ENCODE measurements around the gene CHSY1. TPM values are rescaled to one million over a fixed set of nuclear protein-coding genes. Genes with fewer than 3 reads are reported as not detected.

CHSY1 gene
- total RNA-seq, 1 donor from 2014 or later, result 43.0 TPM

GRCh38 chr15:101210058-101210457, 41.8 kb downstream of the CHSY1 start:
- no peak overlapping the region for H3K4me3 Mint-ChIP-seq
- no peak for TF ChIP-seq CTCF (conservative IDR thresholded peaks at IDR 0.05)
- H3K9me3 Mint-ChIP-seq, result no peaks in the 10 kb centered on the region
- peaks cover 69% of the 10 kb centered on the region for H3K4me1 Mint-ChIP-seq (ENCODE audit: unreplicated experiment)
- peaks cover 10% of the 10 kb centered on the region for H3K36me3 Mint-ChIP-seq
- no peaks in the 10 kb centered on the region for H3K27me3 Mint-ChIP-seq
- no peak overlapping the region for H3K27ac Mint-ChIP-seq
- no peak for DNase-seq (ENCODE audit: extremely low spot score, unreplicated experiment)

GRCh38 chr15:101209285-101209845, 42.5 kb downstream of the CHSY1 start:
- no peak for DNase-seq (ENCODE audit: extremely low spot score, unreplicated experiment)
- Mint-ChIP-seq H3K27me3 (no peaks in the 10 kb centered on the region), H3K36me3 (peaks cover 10% of the 10 kb centered on the region), H3K27ac (no peak overlapping the region), H3K4me1 (ENCODE audit: unreplicated experiment) (peaks cover 71% of the 10 kb centered on the region), H3K9me3 (no peaks in the 10 kb centered on the region), H3K4me3 (no peak overlapping the region)
- TF ChIP-seq CTCF (conservative IDR thresholded peaks at IDR 0.05), result no peak

- no peak overlapping the region for H3K27ac Mint-ChIP-seq
- no peaks in the 10 kb centered on the region for H3K27me3 Mint-ChIP-seq
- peaks cover 72% of the 10 kb centered on the region for H3K4me1 Mint-ChIP-seq (ENCODE audit: unreplicated experiment)
- no peaks in the 10 kb centered on the region for H3K9me3 Mint-ChIP-seq
- no peak for TF ChIP-seq CTCF (conservative IDR thresholded peaks at IDR 0.05)
- H3K4me3 Mint-ChIP-seq, result no peak overlapping the region
- no peak for DNase-seq (ENCODE audit: extremely low spot score, unreplicated experiment)
- peaks cover 10% of the 10 kb centered on the region for H3K36me3 Mint-ChIP-seq
Observed at GRCh38 chr15:101207867-101208288, 44.0 kb downstream of the CHSY1 start.

- Mint-ChIP-seq H3K4me1 (ENCODE audit: unreplicated experiment) (peaks cover 69% of the 10 kb centered on the region), H3K36me3 (peaks cover 10% of the 10 kb centered on the region), H3K27ac (peak overlapping the region; percentile 12), H3K27me3 (no peaks in the 10 kb centered on the region), H3K9me3 (no peaks in the 10 kb centered on the region), H3K4me3 (no peak overlapping the region)
- no peak for DNase-seq (ENCODE audit: extremely low spot score, unreplicated experiment)
- TF ChIP-seq CTCF (conservative IDR thresholded peaks at IDR 0.05), result no peak
Observed at GRCh38 chr15:101206176-101206591, 45.7 kb downstream of the CHSY1 start.

GRCh38 chr15:101204739-101205535, 46.9 kb downstream of the CHSY1 start:
- H3K27ac Mint-ChIP-seq, result no peak overlapping the region
- H3K4me1 Mint-ChIP-seq (ENCODE audit: unreplicated experiment), result peaks cover 64% of the 10 kb centered on the region

More at GRCh38 chr15:101204739-101205535, 46.9 kb downstream of the CHSY1 start:
- H3K27me3 Mint-ChIP-seq, result no peaks in the 10 kb centered on the region
- no peak overlapping the region for H3K4me3 Mint-ChIP-seq
- H3K36me3 Mint-ChIP-seq, result peaks cover 10% of the 10 kb centered on the region
- no peak for DNase-seq (ENCODE audit: extremely low spot score, unreplicated experiment)
- no peaks in the 10 kb centered on the region for H3K9me3 Mint-ChIP-seq
- no peak for TF ChIP-seq CTCF (conservative IDR thresholded peaks at IDR 0.05)
